T-helper 1 cell treated with Interleukin-12 subunit alpha and Interleukin-12 subunit beta and Interleukin-4 antibody, amounts not matched to agents 30 ng/mL and 1 ng/mL, for 36 hours (primary cell): ENCODE measurements around the gene KRTAP19-2. TPM values are rescaled to one million over a fixed set of nuclear protein-coding genes. Genes with fewer than 3 reads are reported as not detected.

Experiments used
- intact Hi-C: fragments of 100-400 bp; cut with micrococcal nuclease; formaldehyde crosslinking; loops from one replicate; pipeline ENCODE4 v1.15.1; 2024
- total RNA-seq: library from RNA; stranded (reverse); gene quantifications from 2 replicates; pipeline ENCODE4 v1.2.3, GENCODE V29; 2022

Gene KRTAP19-2
- total RNA-seq: not detected in 2 replicates

- intact Hi-C loops: no loop called here
Measured at GRCh38 chr21:30487336-30487735, at the start of gene KRTAP19-2. Gene KRTAP19-2, minus strand, starts transcription at chr21:30487436. Its CDS starts 88 bp downstream, at chr21:30487348.

GRCh38 chr21:30518876-30519275 lies 31.6 kb upstream of the KRTAP19-2 start:
- intact Hi-C loops: no loop called here

GRCh38 chr21:30515681-30516080 lies 28.4 kb upstream of the KRTAP19-2 start:
- intact Hi-C loops: no loop called here

GRCh38 chr21:30505621-30506205 lies 18.5 kb upstream of the KRTAP19-2 start:
- intact Hi-C loops: loop anchor here (10.0 kb wide), 1 partner anchor 1099 kb away; no protein-coding TSS in a partner anchor

- intact Hi-C loops: loop anchor here (10.0 kb wide), 1 partner anchor 1103 kb away; no protein-coding TSS in a partner anchor
Measured at GRCh38 chr21:30502041-30502440, 14.8 kb upstream of the KRTAP19-2 start, which contains the start of gene KRTAP19-5. Gene KRTAP19-5, minus strand, starts transcription at chr21:30502141. Its CDS starts 51 bp downstream, at chr21:30502090.

- intact Hi-C loops: no loop called here
Measured at GRCh38 chr21:30497065-30497464, 9.8 kb upstream of the KRTAP19-2 start, which contains the start of gene KRTAP19-4. Gene KRTAP19-4, minus strand, starts transcription at chr21:30497165. Its CDS starts 55 bp downstream, at chr21:30497110.

GRCh38 chr21:30491963-30492428 lies 4.8 kb upstream of the KRTAP19-2 start, which contains the start of gene KRTAP19-3:
Gene KRTAP19-3, minus strand, starts transcription at chr21:30492013. Its CDS starts 56 bp downstream, at chr21:30491957.
- intact Hi-C loops: no loop called here

- intact Hi-C loops: no loop called here
Measured at GRCh38 chr21:30486180-30486579, 1.1 kb downstream of the KRTAP19-2 start.

GRCh38 chr21:30482130-30482529 lies 5.1 kb downstream of the KRTAP19-2 start:
- intact Hi-C loops: no loop called here

GRCh38 chr21:30480145-30480544 lies 7.1 kb downstream of the KRTAP19-2 start, which contains the start of gene KRTAP19-1:
Gene KRTAP19-1, minus strand, starts transcription at chr21:30480367. Its CDS starts 50 bp downstream, at chr21:30480317.
- intact Hi-C loops: no loop called here

GRCh38 chr21:30479259-30479658 lies 8.0 kb downstream of the KRTAP19-2 start:
- intact Hi-C loops: no loop called here

- intact Hi-C loops: no loop called here
Measured at GRCh38 chr21:30478004-30478403, 9.2 kb downstream of the KRTAP19-2 start.

GRCh38 chr21:30468900-30469714 lies 18.1 kb downstream of the KRTAP19-2 start:
- intact Hi-C loops: no loop called here

GRCh38 chr21:30463713-30464112 lies 23.5 kb downstream of the KRTAP19-2 start:
- intact Hi-C loops: no loop called here

GRCh38 chr21:30448514-30448913 lies 38.7 kb downstream of the KRTAP19-2 start:
- intact Hi-C loops: no loop called here

- intact Hi-C loops: no loop called here
Measured at GRCh38 chr21:30447056-30447455, 40.2 kb downstream of the KRTAP19-2 start.

GRCh38 chr21:30444204-30444603 lies 43.0 kb downstream of the KRTAP19-2 start:
- intact Hi-C loops: no loop called here

GRCh38 chr21:30443226-30443625 lies 44.0 kb downstream of the KRTAP19-2 start:
- intact Hi-C loops: no loop called here

GRCh38 chr21:30439975-30440374 lies 47.3 kb downstream of the KRTAP19-2 start, which contains the start of gene KRTAP15-1:
Gene KRTAP15-1, plus strand, starts transcription at chr21:30440275. Its CDS starts 53 bp downstream, at chr21:30440328.
- intact Hi-C loops: loop anchor here (10.0 kb wide), 1 partner anchor 645 kb away; no protein-coding TSS in a partner anchor
